Measurements from ENCODE around the gene DAND5.

DNA sequence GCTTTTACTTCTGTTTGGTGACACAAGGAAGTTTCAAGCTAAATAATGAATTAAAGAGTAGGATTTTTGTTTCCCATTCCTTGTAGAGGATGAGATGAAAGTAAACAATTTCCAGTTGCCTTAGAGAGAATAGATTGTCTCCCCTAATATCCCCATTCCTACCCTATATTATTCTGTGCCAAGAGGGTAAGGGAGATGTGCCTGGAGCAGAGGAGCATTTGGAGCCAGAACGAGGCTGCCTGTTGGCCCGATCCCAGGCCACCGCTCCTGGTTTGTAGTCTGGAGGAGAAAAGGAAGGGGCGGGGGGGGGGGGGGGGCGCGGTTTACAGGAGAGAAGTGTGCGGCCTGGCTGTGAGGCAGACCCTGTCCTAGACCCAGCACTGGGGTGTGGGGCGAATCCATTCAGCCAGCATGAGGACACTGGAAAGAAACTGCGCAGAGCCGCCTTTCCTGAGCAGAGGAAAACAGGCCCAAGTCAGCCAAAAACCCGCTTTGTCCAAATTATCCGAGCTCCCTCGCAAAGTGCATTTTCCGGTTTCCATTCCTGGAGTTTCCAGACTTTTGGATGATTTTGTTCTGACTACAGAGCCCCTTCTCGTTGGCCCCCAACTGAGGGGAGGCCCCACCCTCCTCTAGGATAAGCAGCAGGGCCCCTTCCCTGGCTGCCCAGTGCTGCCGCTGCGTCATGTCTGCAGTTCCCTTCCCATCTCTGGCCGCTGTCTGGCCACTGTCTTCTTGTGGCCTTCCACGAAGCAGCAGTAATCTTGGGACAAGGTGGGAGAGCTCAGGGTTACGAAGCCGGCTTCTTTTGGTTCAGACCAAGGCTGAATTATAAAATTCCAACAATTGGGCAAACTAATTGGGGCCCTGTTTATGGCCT lies 48.9 kb downstream of the DAND5 start:
- TF ChIP-seq, protein P1, sequence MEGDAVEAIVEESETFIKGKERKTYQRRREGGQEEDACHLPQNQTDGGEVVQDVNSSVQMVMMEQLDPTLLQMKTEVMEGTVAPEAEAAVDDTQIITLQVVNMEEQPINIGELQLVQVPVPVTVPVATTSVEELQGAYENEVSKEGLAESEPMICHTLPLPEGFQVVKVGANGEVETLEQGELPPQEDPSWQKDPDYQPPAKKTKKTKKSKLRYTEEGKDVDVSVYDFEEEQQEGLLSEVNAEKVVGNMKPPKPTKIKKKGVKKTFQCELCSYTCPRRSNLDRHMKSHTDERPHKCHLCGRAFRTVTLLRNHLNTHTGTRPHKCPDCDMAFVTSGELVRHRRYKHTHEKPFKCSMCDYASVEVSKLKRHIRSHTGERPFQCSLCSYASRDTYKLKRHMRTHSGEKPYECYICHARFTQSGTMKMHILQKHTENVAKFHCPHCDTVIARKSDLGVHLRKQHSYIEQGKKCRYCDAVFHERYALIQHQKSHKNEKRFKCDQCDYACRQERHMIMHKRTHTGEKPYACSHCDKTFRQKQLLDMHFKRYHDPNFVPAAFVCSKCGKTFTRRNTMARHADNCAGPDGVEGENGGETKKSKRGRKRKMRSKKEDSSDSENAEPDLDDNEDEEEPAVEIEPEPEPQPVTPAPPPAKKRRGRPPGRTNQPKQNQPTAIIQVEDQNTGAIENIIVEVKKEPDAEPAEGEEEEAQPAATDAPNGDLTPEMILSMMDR (conservative IDR thresholded peaks at IDR 0.05; ENCODE audit: low read length) = no peak
- TF ChIP-seq EZH2phosphoT487 (IDR thresholded peaks at IDR 0.05; ENCODE audit: borderline replicate concordance) = no peak
